Effector memory CD4-positive, alpha-beta T cell (primary cell): Measurements from ENCODE around the gene EID3.
"Not testable (repeated sequence)": the region's sequence is repeated elsewhere in the genome, so short reads cannot be mapped to it uniquely, and the experiment has no call there.

ENCODE experiments used
- DNase-seq, 3 donors: peaks; one replicate each; pipeline ENCODE4 v3.0.0-alpha.2; 2020
- H3K27ac ChIP-seq: 2 replicates; pipeline ENCODE4 v1.7.0; 2013; ENCODE audit warnings: mild to moderate bottlenecking, low read length, moderate library complexity; ENCODE audit not compliant: insufficient read depth, poor library complexity, severe bottlenecking
- H3K27me3 ChIP-seq: replicated peaks from 2 replicates; pipeline ENCODE4 v1.7.0; 2013; ENCODE audit warnings: mild to moderate bottlenecking, low read length; ENCODE audit not compliant: insufficient read depth, control insufficient read depth, poor library complexity, severe bottlenecking
- H3K36me3 ChIP-seq: 2 replicates; pipeline ENCODE4 v1.7.0; 2013; ENCODE audit warnings: mild to moderate bottlenecking, low read length, moderate library complexity; ENCODE audit not compliant: control insufficient read depth, insufficient read depth
- H3K4me1 ChIP-seq: 2 replicates; pipeline ENCODE4 v1.7.0; 2013; ENCODE audit warnings: low read length, mild to moderate bottlenecking; ENCODE audit not compliant: control insufficient read depth, insufficient read depth, poor library complexity, severe bottlenecking
- H3K4me3 ChIP-seq: 2 replicates; pipeline ENCODE4 v1.7.0; 2013; ENCODE audit warnings: low read length, low read depth, mild to moderate bottlenecking; ENCODE audit not compliant: insufficient read depth, poor library complexity, severe bottlenecking
- H3K9me3 ChIP-seq: 2 replicates; pipeline ENCODE4 v1.7.0; 2013; ENCODE audit warnings: mild to moderate bottlenecking, low read length, moderate library complexity; ENCODE audit not compliant: control insufficient read depth
- total RNA-seq, 3 donors: gene quantifications; one replicate each; lab custom pipeline; 2026; lab: John Stamatoyannopoulos, UW

EID3 gene
- 18.4 to 20.6 (median 19.2) reads per million in 3 donors for total RNA-seq

DNA sequence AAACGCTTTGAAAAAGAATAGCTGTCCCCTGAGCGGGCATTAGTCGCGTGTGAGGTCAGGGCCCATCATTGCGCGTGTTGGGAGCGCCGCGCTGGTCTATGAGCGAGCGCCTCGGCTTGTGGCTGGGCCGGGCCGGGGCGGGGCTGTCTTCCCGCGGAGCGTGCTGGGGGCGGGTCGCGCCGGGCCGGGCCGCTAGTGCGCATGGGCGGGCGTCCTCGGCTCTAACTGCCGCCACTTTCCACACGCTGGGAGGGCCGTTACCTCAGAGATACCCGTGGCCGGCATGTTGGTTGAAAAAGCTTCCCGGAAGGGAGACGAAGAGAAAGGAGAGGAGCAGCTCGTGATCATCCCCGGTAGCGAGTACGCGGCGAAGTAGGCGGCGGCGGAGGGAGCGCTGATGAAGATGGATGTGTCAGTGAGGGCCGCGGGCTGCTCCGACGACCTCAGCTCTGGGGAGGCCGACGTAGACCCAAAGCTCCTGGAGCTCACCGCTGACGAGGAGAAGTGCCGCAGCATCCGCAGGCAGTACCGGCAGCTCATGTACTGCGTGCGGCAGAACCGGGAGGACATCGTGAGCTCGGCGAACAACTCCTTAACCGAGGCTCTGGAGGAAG lies at the start of gene EID3:
EID3 (plus strand) TSS at position 202 of the 614 bp plus-strand sequence; CDS start at position 398, 196 bp downstream.
- peak within 1 kb of the TSS; percentile 67 for H3K4me3 ChIP-seq
- H3K36me3 ChIP-seq = no peaks in the 10 kb centered on the region
- no peaks in the 10 kb centered on the region for H3K27me3 ChIP-seq
- peak; percentile 82 to 87 (median 84) for DNase-seq
- peaks cover 5% of the 10 kb centered on the region for H3K4me1 ChIP-seq
- peak within 1 kb of the TSS; percentile 86 for H3K27ac ChIP-seq
- H3K9me3 ChIP-seq = no peaks in the 10 kb centered on the region

DNA sequence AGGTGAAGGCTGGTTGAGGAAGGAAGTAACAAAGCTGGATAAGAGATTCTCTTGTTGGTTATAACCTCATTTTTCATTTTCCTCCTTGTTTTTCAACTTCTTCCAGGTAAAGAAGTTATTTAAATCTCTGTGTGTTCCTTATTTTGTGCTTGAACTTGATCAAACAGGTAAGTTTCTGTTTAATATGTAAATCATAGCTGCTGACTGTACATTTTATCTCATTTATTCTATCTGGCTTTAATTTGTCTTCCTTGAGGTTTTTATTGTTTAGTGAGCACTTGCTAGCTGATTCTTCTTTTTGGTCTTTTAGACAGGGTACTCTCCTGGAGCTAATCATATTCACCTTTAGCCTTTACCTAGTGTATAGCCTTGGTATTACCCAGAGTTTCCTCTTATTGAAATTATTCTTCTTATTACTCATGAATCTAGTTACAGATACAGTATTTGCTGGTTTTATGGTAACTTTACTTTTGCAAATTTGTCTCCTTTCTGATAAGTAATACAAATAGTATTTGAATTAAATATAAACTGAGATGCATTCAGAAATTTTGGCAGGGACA lies 45.5 kb upstream of the EID3 start:
- Histone ChIP-seq H3K4me1 (no peaks in the 10 kb centered on the region), H3K27ac (no peak overlapping the region), H3K36me3 (no peaks in the 10 kb centered on the region), H3K27me3 (no peaks in the 10 kb centered on the region), H3K4me3 (no peak overlapping the region), H3K9me3 (no peaks in the 10 kb centered on the region)
- DNase-seq = no peak

DNA sequence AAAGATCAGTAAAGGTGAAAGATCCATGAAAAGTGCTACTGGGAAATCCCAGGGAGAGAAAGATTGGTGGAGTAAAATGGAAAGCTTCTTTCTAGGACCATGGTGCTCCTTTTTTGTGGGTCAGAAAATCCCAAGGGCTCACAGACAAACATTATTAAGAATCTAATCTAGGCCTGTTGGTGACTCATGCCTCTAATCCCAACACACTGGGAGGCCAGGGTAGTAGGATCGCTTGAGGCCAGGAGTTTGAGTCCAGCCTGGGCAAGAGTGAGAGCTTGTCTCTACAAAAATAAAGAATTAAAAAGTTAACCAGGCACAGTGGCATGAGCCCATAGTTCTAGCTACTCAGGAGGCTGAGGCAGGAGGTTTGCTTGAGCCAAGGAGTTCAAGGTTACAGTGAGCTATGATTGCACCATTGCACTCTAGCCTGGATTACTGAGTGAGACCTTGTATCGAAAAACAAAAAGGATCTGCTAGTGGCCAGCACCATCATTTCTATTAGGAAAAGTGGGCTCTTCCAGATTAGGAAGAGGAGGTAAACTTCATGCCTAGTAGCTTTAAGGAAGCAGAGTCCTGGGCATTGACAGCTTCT lies 45.0 kb upstream of the EID3 start:
- DNase-seq = no peak
- H3K4me3 ChIP-seq = no peak overlapping the region
- H3K27ac ChIP-seq = no peak overlapping the region
- H3K27me3 ChIP-seq = no peaks in the 10 kb centered on the region
- H3K36me3 ChIP-seq = no peaks in the 10 kb centered on the region
- no peaks in the 10 kb centered on the region for H3K9me3 ChIP-seq
- H3K4me1 ChIP-seq = no peaks in the 10 kb centered on the region

DNA sequence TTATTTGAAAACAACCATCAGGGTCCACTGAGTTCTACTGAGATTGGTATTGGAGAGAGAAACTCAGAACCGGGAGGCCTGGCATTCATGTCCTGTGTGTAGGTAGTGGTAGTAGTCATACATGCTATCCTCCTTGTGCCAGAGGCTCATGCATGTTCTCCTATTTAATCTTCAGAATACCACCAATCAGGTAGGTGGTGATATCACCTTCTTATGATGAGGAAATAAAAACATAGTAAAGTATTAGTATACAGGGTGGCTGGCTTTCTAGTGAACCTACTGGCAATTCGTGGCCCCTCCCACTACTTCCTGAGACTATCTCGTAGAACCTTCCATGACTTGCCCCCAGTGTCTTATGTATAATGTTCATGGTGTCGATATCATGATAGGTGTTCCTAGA lies 40.5 kb upstream of the EID3 start:
- no peak for DNase-seq
- H3K27me3 ChIP-seq = no peaks in the 10 kb centered on the region
- no peaks in the 10 kb centered on the region for H3K9me3 ChIP-seq
- no peaks in the 10 kb centered on the region for H3K36me3 ChIP-seq
- no peak overlapping the region for H3K27ac ChIP-seq
- H3K4me1 ChIP-seq = no peaks in the 10 kb centered on the region
- no peak overlapping the region for H3K4me3 ChIP-seq

DNA sequence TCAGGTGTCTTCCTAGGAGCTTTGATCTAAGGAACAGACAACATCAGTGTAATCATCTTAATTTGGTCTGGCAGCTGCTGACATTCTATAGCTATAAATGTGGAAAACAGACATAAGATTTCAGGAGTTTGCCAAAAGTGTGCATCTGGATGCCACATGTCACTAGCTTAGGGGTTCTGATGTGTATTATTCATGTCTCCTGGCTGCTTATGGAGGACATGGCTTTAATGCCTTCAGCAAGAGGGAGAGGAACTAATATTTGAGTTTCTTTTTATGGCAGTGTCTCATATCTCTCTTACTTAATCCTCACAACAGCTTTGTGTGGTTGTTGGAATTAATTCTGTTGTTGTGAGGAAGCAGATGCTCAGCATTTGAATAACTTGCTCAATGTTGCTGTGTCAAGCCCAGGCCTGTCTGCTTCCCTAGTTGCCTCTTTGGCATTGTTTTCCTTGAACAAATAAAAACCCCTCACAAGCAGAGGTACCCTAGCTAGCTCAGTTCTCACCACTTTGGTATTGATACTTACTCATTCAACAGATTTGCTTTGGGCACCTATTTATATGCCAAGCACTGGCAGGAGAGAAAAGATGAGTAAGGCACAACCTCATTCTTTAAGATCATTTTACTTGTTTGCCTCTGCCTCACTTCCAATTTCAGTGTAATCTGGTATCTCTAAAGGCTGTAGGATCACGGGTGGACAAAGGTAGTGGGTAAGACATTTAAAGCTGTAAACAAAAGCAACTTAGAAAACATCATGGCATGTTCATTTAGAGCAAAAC lies 39.8 kb upstream of the EID3 start:
- no peaks in the 10 kb centered on the region for H3K27me3 ChIP-seq
- no peak for DNase-seq
- no peak overlapping the region for H3K4me3 ChIP-seq
- H3K4me1 ChIP-seq = no peaks in the 10 kb centered on the region
- no peaks in the 10 kb centered on the region for H3K36me3 ChIP-seq
- no peaks in the 10 kb centered on the region for H3K9me3 ChIP-seq
- no peak overlapping the region for H3K27ac ChIP-seq

DNA sequence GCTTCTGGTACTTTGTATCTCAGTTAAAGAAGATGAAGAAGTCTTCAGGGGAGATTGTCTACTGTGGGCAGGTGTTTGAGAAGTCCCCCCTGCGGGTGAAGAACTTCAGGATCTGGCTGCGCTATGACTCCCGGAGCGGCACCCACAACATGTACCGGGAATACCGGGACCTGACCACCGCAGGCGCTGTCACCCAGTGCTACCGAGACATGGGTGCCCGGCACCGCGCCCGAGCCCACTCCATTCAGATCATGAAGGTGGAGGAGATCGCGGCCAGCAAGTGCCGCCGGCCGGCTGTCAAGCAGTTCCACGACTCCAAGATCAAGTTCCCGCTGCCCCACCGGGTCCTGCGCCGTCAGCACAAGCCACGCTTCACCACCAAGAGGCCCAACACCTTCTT lies 38.1 kb upstream of the EID3 start:
- DNase-seq, H3K27ac ChIP-seq, H3K9me3 ChIP-seq, H3K4me1 ChIP-seq, H3K4me3 ChIP-seq, H3K27me3 ChIP-seq, H3K36me3 ChIP-seq: not testable (repeated sequence)

DNA sequence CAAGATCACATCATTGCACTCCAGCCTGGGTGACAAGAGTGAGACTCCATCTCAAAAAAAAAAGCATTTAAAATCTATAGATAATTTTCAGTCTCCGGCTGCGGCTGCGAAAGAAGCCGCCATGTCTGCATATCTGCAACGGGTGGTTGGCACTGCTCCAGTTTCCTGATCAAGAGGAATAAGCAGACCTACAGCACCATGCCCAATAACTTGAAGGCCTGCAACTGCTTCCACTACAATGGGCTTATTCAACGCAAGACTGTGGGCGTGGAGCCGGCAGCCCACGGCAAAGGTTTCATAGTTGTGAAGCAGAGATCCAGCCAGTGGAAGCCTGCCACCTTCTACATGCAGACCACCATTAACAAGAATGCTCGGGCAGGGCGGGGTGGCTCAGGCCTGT lies 30.6 kb upstream of the EID3 start:
- Histone ChIP-seq H3K27me3 (no peaks in the 10 kb centered on the region), H3K27ac (no peak overlapping the region), H3K36me3 (no peaks in the 10 kb centered on the region), H3K4me1 (no peaks in the 10 kb centered on the region), H3K4me3 (no peak overlapping the region), H3K9me3 (no peaks in the 10 kb centered on the region)
- DNase-seq = no peak

DNA sequence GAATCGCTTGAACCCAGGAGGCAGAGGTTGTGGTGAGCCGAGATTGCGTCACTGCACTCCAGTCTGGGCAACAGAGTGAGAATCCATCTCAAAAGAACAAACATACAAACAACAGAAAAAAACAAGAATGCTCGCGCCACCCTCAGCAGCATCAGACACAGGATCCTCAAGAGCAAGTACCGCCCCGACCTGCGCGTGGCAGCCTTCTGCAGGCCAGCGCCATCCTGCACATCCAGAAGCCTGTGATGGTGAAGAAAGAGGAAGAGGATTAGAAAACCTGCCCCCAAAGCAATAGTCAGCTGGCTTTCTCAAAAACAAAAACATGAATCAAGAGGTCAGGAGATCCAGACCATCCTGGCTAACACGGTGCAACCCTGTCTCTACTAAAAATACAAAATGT lies 30.0 kb upstream of the EID3 start:
- H3K36me3 ChIP-seq = no peaks in the 10 kb centered on the region
- no peak for DNase-seq
- no peaks in the 10 kb centered on the region for H3K27me3 ChIP-seq
- no peaks in the 10 kb centered on the region for H3K9me3 ChIP-seq
- no peak overlapping the region for H3K27ac ChIP-seq
- H3K4me3 ChIP-seq = no peak overlapping the region
- no peaks in the 10 kb centered on the region for H3K4me1 ChIP-seq

DNA sequence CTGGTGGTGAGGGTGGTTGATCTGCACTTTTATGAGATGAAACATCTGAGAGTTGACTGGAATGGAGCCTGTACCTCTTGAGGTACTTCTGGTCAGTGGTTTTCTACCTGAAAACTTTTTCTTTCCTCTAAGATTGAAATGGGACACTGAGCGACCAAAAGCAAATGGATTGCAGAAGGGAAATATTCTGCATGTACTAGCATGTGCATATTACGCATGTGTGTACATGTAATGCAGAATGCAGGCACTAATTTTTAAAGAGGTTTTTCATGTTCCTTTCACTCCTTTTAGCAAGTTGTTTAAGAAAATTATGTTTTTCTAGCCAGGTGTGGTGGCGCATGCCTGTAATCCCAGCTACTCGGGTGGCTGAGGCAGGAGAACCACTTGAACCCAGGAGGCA lies 28.7 kb upstream of the EID3 start:
- Histone ChIP-seq H3K36me3 (no peaks in the 10 kb centered on the region), H3K27me3 (no peaks in the 10 kb centered on the region), H3K4me1 (no peaks in the 10 kb centered on the region), H3K4me3 (no peak overlapping the region), H3K9me3 (no peaks in the 10 kb centered on the region), H3K27ac (no peak overlapping the region)
- DNase-seq = no peak

DNA sequence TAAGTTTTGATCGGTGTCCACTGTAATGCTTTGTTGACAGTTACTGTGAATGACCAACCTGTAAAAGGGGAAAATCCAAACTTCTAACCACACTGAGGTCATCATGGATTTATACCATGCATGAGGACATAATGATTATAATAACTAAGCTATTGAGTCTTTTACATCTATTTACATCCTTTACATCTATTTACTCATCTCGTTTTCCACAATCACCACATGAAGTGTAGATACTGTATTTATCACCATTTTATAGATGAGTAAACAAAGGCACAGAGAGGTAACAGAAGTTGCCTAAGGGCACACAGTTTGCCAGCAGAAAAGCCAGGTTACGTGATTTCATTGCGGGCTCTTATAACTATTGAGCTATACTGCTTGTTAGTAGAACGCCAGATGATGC lies 27.9 kb upstream of the EID3 start:
- no peak overlapping the region for H3K27ac ChIP-seq
- H3K27me3 ChIP-seq = no peaks in the 10 kb centered on the region
- H3K9me3 ChIP-seq = no peaks in the 10 kb centered on the region
- no peaks in the 10 kb centered on the region for H3K36me3 ChIP-seq
- H3K4me1 ChIP-seq = no peaks in the 10 kb centered on the region
- H3K4me3 ChIP-seq = no peak overlapping the region
- no peak for DNase-seq
